ENCODE measurements around the gene NAP1L4. TPM values are rescaled to one million over a fixed set of nuclear protein-coding genes. Genes with fewer than 3 reads are reported as not detected.

NAP1L4 gene
- total RNA-seq, 6 experiments from 2014 or later = 37.6 to 76.0 (median 56.9) TPM

DNA sequence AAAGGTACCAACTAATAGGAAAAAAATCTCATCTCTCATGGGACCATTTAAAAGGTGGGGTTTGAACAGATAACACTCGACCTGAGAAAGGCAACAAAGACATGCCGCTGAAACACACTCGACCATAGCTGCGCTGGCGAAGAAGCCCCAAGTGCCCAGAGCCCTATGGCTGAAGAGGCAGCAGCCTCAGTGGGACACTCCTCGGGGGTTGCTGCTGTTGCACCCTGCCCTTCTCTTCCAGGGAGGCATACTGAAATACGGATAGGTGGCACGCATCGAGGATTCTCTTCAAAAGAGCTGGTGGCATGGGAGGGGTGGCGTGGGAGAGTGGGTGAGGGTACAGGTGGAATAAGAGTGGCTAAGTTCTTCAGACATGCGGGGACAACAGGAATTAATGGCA is 44.4 kb downstream of the NAP1L4 start:
- intact Hi-C loops (cut with DNase I) = no loop called here
- no peak for ATAC-seq
- WGBS (ENCODE audit: insufficient coverage, low coverage, low lambda C conversion rate, missing lambda C conversion rate) = 83% methylated on average over 8 of the region's 11 CpGs

DNA sequence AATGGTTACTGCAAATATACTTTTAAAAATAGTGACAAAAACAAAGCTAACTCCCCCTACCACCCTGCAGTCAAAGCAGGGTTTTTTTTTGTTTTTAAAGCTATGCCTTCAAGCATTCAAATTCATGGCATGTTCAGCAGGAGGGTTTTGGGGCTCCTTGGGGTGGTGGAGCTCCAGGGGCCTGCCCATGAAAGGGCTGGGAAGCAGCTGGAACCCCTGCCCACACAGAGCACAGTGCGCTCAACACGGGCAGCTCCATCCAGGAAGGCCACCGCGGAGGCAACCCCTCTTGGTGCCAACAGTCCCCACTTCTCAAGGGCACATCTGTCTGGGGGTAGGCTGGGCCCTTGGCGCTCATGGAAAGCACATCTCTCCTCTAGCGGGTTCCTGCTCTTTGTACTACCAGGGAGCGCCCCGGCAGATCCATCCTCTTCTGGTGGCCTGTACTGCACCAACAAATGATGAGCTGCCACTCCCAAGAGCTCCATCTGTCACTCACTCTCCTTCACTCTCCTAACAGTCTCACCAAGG is 46.3 kb downstream of the NAP1L4 start:
- Histone ChIP-seq H3K4me1 (peaks cover 0 to 19% (median 9%) of the 10 kb centered on the region in 4 donors), H3K36me3 (peaks cover 0 to 24% (median 3%) of the 10 kb centered on the region in 4 donors), H3K27ac (no peak overlapping the region), H3K4me3 (no peak overlapping the region), H3K9me3 (no peaks in the 10 kb centered on the region), H3K27me3 (no peaks in the 10 kb centered on the region)
- intact Hi-C loops (cut with DNase I) = no loop called here
- TF ChIP-seq, protein P1, sequence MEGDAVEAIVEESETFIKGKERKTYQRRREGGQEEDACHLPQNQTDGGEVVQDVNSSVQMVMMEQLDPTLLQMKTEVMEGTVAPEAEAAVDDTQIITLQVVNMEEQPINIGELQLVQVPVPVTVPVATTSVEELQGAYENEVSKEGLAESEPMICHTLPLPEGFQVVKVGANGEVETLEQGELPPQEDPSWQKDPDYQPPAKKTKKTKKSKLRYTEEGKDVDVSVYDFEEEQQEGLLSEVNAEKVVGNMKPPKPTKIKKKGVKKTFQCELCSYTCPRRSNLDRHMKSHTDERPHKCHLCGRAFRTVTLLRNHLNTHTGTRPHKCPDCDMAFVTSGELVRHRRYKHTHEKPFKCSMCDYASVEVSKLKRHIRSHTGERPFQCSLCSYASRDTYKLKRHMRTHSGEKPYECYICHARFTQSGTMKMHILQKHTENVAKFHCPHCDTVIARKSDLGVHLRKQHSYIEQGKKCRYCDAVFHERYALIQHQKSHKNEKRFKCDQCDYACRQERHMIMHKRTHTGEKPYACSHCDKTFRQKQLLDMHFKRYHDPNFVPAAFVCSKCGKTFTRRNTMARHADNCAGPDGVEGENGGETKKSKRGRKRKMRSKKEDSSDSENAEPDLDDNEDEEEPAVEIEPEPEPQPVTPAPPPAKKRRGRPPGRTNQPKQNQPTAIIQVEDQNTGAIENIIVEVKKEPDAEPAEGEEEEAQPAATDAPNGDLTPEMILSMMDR (IDR thresholded peaks at IDR 0.05) = no peak
- no peak for TF ChIP-seq POLR2A (IDR thresholded peaks at IDR 0.05)
- DNase-seq = no peak
- 100% methylated on average over 1 of the region's 8 CpGs for WGBS (ENCODE audit: insufficient coverage, low coverage, low lambda C conversion rate, missing lambda C conversion rate)
- ATAC-seq = no peak

More for the DNA sequence above, 44.4 kb downstream of the NAP1L4 start:
- peaks cover 0 to 9% (median 4%) of the 10 kb centered on the region in 4 donors for H3K4me1 ChIP-seq
- H3K27ac ChIP-seq = no peak overlapping the region
- no peak overlapping the region for H3K4me3 ChIP-seq
- H3K9me3 ChIP-seq = no peaks in the 10 kb centered on the region
- peaks cover 0 to 43% (median 15%) of the 10 kb centered on the region in 4 donors for H3K36me3 ChIP-seq
- DNase-seq = no peak
- no peaks in the 10 kb centered on the region for H3K27me3 ChIP-seq
- TF ChIP-seq, protein P1 (IDR thresholded peaks at IDR 0.05) = no peak
- TF ChIP-seq POLR2A (IDR thresholded peaks at IDR 0.05) = no peak

DNA sequence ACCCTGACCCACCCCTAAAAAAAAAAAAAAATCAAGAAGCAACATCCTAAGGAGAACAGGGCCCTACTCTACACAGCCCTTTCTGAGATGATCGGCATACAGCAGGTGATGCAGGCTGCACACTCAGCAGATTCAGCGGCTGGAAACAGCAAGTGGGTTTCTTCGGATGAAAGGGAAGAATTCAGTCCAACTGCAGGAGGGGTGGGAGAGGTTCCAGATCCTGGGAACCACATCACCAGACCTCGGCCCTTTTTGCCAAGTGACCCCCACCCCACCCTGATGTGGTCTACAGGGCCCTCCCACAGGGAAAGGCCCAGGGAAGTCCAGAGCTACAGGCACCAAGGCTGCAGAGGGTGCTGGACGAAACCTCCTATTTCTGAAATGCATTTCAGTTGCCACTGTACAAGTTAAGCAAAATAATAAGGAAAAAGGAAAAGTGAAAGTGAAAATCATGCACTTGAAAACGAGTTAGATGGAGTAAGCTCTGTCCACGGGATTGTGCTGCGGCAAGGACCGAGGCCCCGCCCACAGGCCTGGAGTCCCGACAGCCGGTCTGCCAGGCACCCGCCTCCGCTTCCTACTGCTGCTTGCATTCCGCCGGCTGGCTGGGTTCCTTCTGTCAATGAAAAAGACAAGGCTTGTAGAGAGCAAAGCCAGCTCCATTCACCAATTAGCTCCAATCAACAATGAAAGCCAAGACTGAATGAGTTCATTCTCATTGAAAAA is 46.9 kb downstream of the NAP1L4 start:
- TF ChIP-seq POLR2A (IDR thresholded peaks at IDR 0.05) = no peak
- TF ChIP-seq, protein P1 (IDR thresholded peaks at IDR 0.05) = no peak
- DNase-seq (peak; percentile 89 to 93 (median 90)), ATAC-seq (peak; percentile 75 to 85 (median 84))
- Histone ChIP-seq H3K27me3 (no peaks in the 10 kb centered on the region), H3K9me3 (no peaks in the 10 kb centered on the region), H3K4me1 (peaks cover 0 to 25% (median 11%) of the 10 kb centered on the region in 4 donors), H3K27ac (peak overlapping the region in 1 of 3 donors; percentile 15), H3K4me3 (no peak overlapping the region), H3K36me3 (peaks cover 0 to 18% (median 2%) of the 10 kb centered on the region in 4 donors)
- 19% methylated on average over 16 of the region's 16 CpGs for WGBS (ENCODE audit: insufficient coverage, low coverage, low lambda C conversion rate, missing lambda C conversion rate)
- intact Hi-C loops (cut with DNase I) = no loop called here

DNA sequence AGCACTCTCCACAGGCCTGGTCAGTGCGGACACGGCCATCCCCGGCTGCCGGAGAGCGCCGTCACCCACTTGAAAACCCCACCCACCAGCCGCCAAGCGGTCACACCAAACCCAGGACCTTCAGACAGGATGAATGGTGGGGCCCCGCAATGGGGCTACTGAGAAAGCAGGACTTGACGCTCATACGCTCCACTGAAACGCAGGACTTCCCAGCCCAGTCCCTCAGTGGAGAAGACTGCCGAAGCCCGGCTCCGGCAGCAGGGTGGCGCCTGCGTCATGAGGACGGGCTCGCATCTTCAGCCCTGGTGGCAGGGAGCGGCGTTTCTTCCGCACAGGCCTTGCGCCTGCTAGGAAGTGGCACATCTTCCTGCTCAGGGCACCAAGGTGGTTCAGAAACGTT is 47.6 kb downstream of the NAP1L4 start:
- Histone ChIP-seq H3K27ac (no peak overlapping the region), H3K4me1 (peaks cover 0 to 27% (median 11%) of the 10 kb centered on the region in 4 donors), H3K27me3 (no peaks in the 10 kb centered on the region), H3K9me3 (no peaks in the 10 kb centered on the region), H3K36me3 (peaks cover 0 to 11% (median 2%) of the 10 kb centered on the region in 4 donors), H3K4me3 (no peak overlapping the region)
- 100% methylated on average over 2 of the region's 24 CpGs for WGBS (ENCODE audit: insufficient coverage, low coverage, low lambda C conversion rate, missing lambda C conversion rate)
- ATAC-seq = no peak
- TF ChIP-seq, protein P1 (IDR thresholded peaks at IDR 0.05) = no peak
- DNase-seq = no peak
- intact Hi-C loops (cut with DNase I) = no loop called here

Data from right lobe of liver (tissue), 6 donors.